Activated CD8-positive, alpha-beta T cell treated with anti-CD3 and anti-CD28 coated beads, Interleukin-2, amount 10 ng/mL, durations not matched to agents 7 days and 5 days (primary cell): Measurements from ENCODE around the gene NHSL1. TPM values are rescaled to one million over a fixed set of nuclear protein-coding genes. Genes with fewer than 3 reads are reported as not detected.

Source experiments
- ATAC-seq: fragments of 150-1000 bp; cut with Tn5 transposase; one replicate; pipeline ENCODE4 v1.10.0; 2021; ENCODE audit warnings: moderate library complexity
- CTCF ChIA-PET: fragments of 350-600 bp; sonication (Branson Sonifier 250); formaldehyde crosslinking; loops from one replicate; lab custom pipeline; 2021; ENCODE audit warnings: antibody characterized with exemption; lab: Charles Lee
- POLR2A ChIA-PET: fragments of 350-600 bp; sonication (Branson Sonifier 250); formaldehyde crosslinking; loops from one replicate; lab custom pipeline; 2021; ENCODE audit warnings: antibody characterized with exemption; lab: Charles Lee
- DNase-seq: peaks from one replicate; pipeline ENCODE4 v3.0.0-alpha.2; 2020
- H3K27ac Mint-ChIP-seq: one replicate; pipeline ENCODE4 v1.8.0; 2021; ENCODE audit warnings: mild to moderate bottlenecking, mixed read lengths
- H3K27me3 Mint-ChIP-seq: one replicate; pipeline ENCODE4 v1.8.0; 2021; ENCODE audit warnings: low read depth, mixed read lengths
- H3K36me3 Mint-ChIP-seq: one replicate; pipeline ENCODE4 v1.8.0; 2021; ENCODE audit warnings: low read depth, mixed read lengths
- H3K4me1 Mint-ChIP-seq: one replicate; pipeline ENCODE4 v1.8.0; 2021; ENCODE audit warnings: low read depth, mixed read lengths
- H3K4me3 Mint-ChIP-seq: one replicate; pipeline ENCODE4 v1.8.0; 2021; ENCODE audit warnings: mild to moderate bottlenecking, mixed read lengths
- H3K9me3 Mint-ChIP-seq: one replicate; pipeline ENCODE4 v1.8.0; 2022; ENCODE audit warnings: mixed read lengths; ENCODE audit not compliant: insufficient read depth
- total RNA-seq, 2 experiments: library from RNA; stranded (reverse); gene quantifications; one replicate each; pipeline ENCODE4 v1.2.3, GENCODE V29; 2021

NHSL1 gene
- total RNA-seq, 2 experiments from 2014 or later: 0.13 to 0.34 TPM

DNA sequence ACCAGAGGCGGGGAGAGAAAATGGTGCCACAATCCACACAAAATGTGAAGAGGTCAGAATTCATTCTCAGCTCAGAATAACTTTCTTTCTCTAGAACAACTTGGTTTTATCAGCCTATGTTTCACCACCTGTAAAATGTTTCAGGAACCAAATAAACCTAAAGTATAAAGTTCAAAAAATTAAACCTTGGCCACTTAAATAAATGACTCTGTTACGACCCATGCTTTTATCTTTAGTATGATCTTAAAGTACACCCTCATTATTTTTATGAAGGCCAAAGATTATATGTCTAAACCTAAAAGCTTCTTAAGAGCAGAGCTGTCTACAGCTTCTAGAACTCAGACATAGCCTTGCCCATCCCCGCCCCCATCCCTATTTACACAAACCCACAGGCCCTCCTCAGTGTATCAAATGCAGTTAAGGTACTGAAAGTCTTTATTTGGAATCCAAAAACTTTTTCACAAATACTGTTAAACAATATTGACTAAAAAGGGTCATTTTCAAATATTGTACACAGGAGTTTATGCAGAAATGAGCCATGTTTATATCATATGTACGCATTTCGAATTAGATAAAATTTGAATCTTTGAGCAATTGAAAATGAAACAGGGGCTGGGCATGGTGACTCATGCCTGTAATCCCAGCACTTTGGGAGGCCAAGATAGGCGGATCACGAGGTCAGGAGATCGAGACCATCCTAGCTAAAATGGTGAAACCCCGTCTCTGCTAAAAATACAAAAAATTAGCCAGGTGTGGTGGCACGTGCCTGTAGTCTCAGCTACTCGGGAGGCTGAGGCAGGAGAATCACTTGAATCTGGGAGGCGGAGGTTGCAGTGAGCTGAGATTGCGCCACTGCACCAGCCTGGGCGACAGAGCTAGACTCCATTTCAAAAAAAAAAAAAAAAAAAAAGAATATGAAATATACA, 5.7 kb upstream of the NHSL1 start:
- peaks cover 7% of the 10 kb centered on the region for H3K4me1 Mint-ChIP-seq
- H3K9me3 Mint-ChIP-seq: no peaks in the 10 kb centered on the region
- ATAC-seq: no peak
- ChIA-PET CTCF (interaction anchor here (1.3 kb wide), 1 partner anchor 102 kb away, joined by 4 read pairs; no protein-coding TSS in a partner anchor), POLR2A (no interaction called here)
- peaks cover 25% of the 10 kb centered on the region for H3K27me3 Mint-ChIP-seq
- H3K4me3 Mint-ChIP-seq: no peak overlapping the region
- no peaks in the 10 kb centered on the region for H3K36me3 Mint-ChIP-seq
- H3K27ac Mint-ChIP-seq: no peak overlapping the region
- DNase-seq: no peak

DNA sequence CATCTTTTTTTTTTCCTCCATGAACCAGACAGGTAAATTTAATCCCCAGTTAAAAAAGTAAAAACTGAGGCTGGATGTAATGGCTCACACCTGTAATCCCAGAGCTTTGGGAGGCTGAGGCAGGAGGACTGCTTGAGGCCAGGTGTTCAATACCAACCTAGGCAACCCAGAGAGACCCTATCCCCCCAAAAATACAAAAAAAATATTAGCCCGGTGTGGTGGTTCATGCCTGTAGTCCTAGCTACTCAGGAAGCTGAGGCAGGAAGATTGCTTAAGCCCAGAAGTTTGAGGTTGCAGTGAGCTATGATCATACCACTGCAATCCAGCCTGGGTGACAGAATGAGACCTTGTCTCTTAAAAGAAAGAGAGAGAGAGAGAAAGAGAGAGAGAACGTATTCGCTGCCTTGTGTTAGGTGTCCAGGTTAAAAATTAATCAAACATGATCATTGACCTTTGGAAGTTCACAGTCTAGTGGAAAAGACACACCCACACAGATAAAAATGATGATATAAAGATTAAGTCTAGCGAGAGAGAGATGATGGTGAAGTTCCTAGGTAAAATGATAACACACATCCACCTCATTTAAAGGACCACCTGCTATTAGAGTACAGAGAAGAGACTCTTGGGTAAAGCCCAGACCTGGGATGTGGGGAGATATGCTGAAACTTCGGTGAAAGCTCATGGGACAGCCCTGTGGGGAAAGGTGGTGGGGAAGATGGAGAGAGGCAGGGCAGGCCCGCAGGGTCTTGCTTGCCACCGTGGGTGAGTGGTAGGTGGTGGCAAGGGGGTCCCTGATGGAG, 4.8 kb upstream of the NHSL1 start:
- POLR2A ChIA-PET: no interaction called here
- Mint-ChIP-seq H3K36me3 (no peaks in the 10 kb centered on the region), H3K4me3 (no peak overlapping the region), H3K27ac (no peak overlapping the region), H3K9me3 (no peaks in the 10 kb centered on the region), H3K4me1 (peaks cover 6% of the 10 kb centered on the region), H3K27me3 (peaks cover 29% of the 10 kb centered on the region)
- CTCF ChIA-PET: no interaction called here
- ATAC-seq (no peak), DNase-seq (no peak)

DNA sequence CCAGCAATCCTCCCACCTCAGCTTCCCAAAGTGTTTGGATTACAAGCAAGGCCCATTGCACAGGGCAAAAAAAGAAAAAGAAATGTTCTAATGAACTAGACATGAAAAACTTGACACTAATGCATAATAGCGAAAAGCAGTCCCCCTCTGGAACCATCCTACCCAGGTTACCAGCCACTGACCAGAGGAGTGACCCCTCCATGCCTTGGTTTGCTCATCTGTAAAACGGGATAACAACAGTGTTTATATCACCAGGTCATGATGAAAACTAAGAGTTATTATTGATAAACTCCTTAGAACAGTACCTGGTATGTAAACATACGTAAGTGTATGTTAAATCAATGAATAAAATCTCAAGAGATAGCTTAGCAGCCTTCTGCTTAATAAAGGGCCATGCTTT, 3.3 kb upstream of the NHSL1 start:
- peaks cover 8% of the 10 kb centered on the region for H3K4me1 Mint-ChIP-seq
- CTCF ChIA-PET: no interaction called here
- POLR2A ChIA-PET: no interaction called here

DNA sequence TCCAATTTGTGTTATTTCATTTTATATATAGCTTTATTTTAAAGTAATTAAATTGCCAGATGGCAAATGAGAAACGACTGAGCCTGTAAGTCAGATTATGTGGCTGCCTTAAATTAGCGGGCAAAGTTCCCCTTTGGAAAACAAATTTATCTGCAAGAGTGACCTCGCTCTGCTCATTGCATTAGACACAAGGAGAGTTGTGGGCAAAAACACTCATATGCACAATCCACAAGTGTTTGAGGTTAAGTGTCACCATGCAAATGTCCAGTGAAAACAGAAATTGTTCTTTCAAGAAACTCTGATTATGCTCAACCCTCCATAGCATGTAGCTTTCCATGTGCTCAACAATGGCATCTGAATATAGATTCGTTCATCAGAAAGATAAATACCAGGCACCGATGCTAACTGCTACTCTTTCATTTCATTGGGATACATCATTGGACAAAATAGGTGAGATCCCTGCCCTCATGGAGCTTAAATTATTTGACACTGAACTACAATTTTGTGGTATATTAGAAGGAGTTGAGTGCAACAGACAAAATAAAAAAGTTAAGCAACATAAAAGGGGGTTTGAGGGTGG, 1.7 kb upstream of the NHSL1 start:
- no peaks in the 10 kb centered on the region for H3K36me3 Mint-ChIP-seq

More for the DNA sequence above, 3.3 kb upstream of the NHSL1 start:
- H3K4me3 Mint-ChIP-seq: no peak overlapping the region
- no peaks in the 10 kb centered on the region for H3K36me3 Mint-ChIP-seq
- H3K27ac Mint-ChIP-seq: no peak overlapping the region
- H3K9me3 Mint-ChIP-seq: no peaks in the 10 kb centered on the region
- H3K27me3 Mint-ChIP-seq: peaks cover 35% of the 10 kb centered on the region
- no peak for DNase-seq
- no peak for ATAC-seq

DNA sequence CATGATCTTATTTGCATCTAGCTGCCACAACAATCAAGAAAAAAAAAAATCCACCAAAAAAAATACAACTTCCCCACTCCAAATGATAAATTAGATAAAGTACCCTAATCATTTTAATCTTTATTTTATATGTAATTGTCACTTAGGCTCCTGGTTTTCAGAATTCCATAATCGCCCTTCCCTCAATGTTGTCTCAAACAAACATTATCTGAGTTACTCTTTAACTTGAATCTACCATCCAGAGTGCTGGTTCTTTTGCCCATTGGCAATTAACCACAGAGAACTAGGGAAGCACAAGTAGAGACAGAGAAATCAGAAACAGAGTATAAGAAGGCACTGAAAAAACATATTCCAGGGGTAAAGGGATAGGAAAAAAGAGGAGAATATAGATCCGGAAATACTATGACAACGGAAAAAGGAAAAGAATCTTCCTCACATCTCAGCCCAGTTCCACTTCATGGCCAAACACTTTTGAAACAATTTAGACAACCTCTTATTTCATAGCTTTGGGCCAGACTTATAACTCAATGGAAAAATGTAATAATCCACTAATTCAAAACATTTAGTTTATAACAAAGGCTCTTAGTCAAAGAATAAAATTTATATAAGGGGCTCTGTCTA, 861 bp upstream of the NHSL1 start:
- Mint-ChIP-seq H3K27ac (no peak overlapping the region), H3K27me3 (peaks cover 31% of the 10 kb centered on the region)
- POLR2A ChIA-PET: no interaction called here

More for the DNA sequence above, 1.7 kb upstream of the NHSL1 start:
- ChIA-PET CTCF (interaction anchor here (1.1 to 2.0 kb wide), 3 partner anchors 8 to 72 kb away, joined by 3 to 12 read pairs (median 4); no protein-coding TSS in a partner anchor), POLR2A (no interaction called here)
- no peaks in the 10 kb centered on the region for H3K9me3 Mint-ChIP-seq
- ATAC-seq (no peak), DNase-seq (no peak)
- peaks cover 31% of the 10 kb centered on the region for H3K27me3 Mint-ChIP-seq
- H3K4me3 Mint-ChIP-seq: no peak overlapping the region
- H3K27ac Mint-ChIP-seq: no peak overlapping the region
- H3K4me1 Mint-ChIP-seq: peaks cover 8% of the 10 kb centered on the region

DNA sequence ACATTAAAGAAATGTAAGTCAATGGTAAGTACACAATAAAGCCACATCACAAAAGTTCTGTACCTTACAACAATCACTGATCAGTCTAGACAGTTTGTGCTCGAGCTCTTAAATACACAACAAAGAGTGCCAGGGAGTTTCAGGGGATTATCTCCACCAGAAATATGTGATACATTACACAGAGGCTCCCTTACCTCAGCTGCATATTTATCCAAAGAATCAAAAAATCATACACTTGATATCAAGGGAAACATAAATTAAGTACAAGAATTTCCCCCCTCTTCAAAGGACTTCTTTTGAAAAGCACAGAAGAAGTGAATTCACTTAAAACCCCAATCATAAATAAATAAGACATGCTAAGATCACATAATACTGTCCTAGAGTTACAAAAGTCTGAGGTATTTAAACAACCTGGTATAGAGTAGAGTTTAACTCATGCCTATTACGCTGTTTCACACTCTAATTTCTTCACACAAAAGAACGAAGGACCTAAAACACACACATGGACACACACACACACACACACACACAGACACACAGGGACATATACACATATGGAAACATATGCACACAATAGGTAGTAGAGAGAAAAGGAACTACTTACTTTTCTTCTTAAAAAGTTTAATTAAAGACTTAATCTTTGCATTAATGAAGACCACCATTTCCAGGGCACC, 528 bp downstream of the NHSL1 start:
- Mint-ChIP-seq H3K9me3 (no peaks in the 10 kb centered on the region), H3K27ac (no peak overlapping the region), H3K4me1 (peaks cover 2% of the 10 kb centered on the region), H3K36me3 (no peaks in the 10 kb centered on the region), H3K4me3 (no peak overlapping the region), H3K27me3 (peaks cover 29% of the 10 kb centered on the region)
- ChIA-PET POLR2A (no interaction called here), CTCF (interaction anchor here (1.6 to 3.7 kb wide), 2 partner anchors 10 to 20 kb away, joined by 4 to 20 read pairs; no protein-coding TSS in a partner anchor)
- DNase-seq: no peak
- ATAC-seq: no peak

More for the DNA sequence above, 861 bp upstream of the NHSL1 start:
- H3K9me3 Mint-ChIP-seq: no peaks in the 10 kb centered on the region
- peaks cover 8% of the 10 kb centered on the region for H3K4me1 Mint-ChIP-seq
- no peak overlapping the region for H3K4me3 Mint-ChIP-seq
- H3K36me3 Mint-ChIP-seq: no peaks in the 10 kb centered on the region
- CTCF ChIA-PET: interaction anchor here (1.0 to 2.0 kb wide), 4 partner anchors 9 to 71 kb away, joined by 3 to 12 read pairs (median 4); no protein-coding TSS in a partner anchor
- DNase-seq (no peak), ATAC-seq (no peak)

DNA sequence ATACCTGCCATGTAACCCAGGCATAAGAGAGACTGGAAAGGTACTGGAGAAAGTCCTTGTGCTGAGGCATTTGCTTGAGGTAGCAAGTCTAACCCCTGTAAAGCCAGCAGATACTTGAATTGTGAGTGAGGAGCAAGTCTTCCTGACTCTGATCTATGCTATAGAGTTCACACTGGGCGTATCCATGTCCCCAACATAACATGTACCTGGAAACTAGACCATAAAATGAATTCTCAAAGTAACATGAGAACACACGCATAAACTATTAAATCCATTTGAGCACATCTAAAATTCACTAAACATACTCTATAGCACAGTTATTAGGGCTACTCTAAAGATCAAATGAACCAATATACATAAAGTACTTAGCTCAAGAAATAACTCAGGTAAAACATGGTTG, 2.0 kb downstream of the NHSL1 start:
- peaks cover 35% of the 10 kb centered on the region for H3K27me3 Mint-ChIP-seq
- H3K36me3 Mint-ChIP-seq: no peaks in the 10 kb centered on the region
- DNase-seq (no peak), ATAC-seq (no peak)
- H3K9me3 Mint-ChIP-seq: no peaks in the 10 kb centered on the region
- no peak overlapping the region for H3K27ac Mint-ChIP-seq
- H3K4me3 Mint-ChIP-seq: no peak overlapping the region
- peaks cover 2% of the 10 kb centered on the region for H3K4me1 Mint-ChIP-seq
- CTCF ChIA-PET: interaction anchor here (1.6 to 3.7 kb wide), 2 partner anchors 12 to 21 kb away, joined by 4 to 20 read pairs; no protein-coding TSS in a partner anchor
- POLR2A ChIA-PET: no interaction called here

DNA sequence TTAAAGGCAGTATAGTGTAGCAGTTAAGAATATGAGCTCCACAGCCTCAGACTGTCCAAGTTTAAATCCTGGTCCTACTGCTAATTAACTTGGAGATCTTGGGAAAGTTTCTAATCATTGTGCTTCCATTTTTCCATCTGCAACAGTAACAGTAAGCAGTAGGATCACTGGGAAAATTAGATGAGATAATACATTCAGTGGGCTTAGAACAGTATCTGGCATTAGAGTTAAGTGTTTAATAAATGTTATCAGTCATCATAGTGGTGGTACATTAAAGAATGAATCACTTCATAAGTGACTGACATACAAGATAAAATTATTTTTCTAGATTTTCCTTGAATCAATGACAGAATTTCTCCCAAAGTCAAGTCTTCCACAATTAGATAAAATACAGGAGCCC, 5.0 kb downstream of the NHSL1 start:
- no peak for ATAC-seq
- no peak overlapping the region for H3K27ac Mint-ChIP-seq
- peaks cover 2% of the 10 kb centered on the region for H3K4me1 Mint-ChIP-seq
- H3K4me3 Mint-ChIP-seq: no peak overlapping the region
- CTCF ChIA-PET: interaction anchor here (1.3 kb wide), 1 partner anchor 15 kb away, joined by 4 read pairs; no protein-coding TSS in a partner anchor
- POLR2A ChIA-PET: no interaction called here
- H3K27me3 Mint-ChIP-seq: peaks cover 33% of the 10 kb centered on the region
- H3K9me3 Mint-ChIP-seq: no peaks in the 10 kb centered on the region
- H3K36me3 Mint-ChIP-seq: no peaks in the 10 kb centered on the region
- DNase-seq: no peak

DNA sequence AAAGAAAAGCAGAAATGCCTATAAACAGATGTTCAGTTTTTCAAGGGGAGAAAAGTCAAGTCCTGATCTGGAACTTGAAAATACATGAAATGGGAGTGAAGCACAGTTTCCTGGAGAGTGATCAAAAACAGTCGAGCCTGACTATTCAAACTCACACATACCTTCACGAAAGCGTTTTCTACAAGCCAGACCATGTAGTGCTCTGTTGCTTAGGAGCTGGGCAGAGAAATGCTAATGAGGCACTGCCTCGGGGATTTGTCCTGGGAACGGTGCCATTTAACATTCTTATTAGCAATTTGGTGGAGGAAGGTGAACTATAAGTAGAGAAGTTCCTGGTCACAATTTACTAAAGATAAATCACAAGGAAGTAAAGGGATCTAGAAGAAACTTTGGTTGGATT, 5.9 kb downstream of the NHSL1 start:
- ChIA-PET CTCF (interaction anchor here (0.6 to 1.3 kb wide), 2 partner anchors 16 to 382 kb away, joined by 3 to 4 read pairs; no protein-coding TSS in a partner anchor), POLR2A (no interaction called here)
- no peak for DNase-seq
- no peaks in the 10 kb centered on the region for H3K9me3 Mint-ChIP-seq
- no peak overlapping the region for H3K4me3 Mint-ChIP-seq
- no peaks in the 10 kb centered on the region for H3K36me3 Mint-ChIP-seq
- H3K4me1 Mint-ChIP-seq: no peaks in the 10 kb centered on the region
- peaks cover 32% of the 10 kb centered on the region for H3K27me3 Mint-ChIP-seq
- no peak for ATAC-seq
- H3K27ac Mint-ChIP-seq: no peak overlapping the region

DNA sequence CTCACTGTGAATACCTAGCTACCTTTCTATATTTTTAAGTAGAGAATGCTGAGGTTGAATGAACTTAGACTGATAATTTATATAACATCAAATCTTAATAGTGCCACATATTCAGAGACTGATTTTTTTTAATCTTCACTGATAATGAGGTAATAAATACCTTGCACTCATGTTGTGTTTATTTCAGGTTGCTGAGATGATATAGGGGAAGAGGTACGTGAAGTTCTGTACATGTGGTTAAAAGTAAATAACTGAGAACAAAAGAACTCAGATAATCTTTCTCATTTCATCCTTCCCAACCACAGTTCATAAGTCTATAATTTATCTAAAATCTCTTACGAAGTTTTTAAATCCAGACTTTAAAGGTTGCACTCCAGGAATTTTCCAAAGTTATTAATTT, 6.4 kb downstream of the NHSL1 start:
- Mint-ChIP-seq H3K36me3 (no peaks in the 10 kb centered on the region), H3K27me3 (peaks cover 28% of the 10 kb centered on the region), H3K27ac (no peak overlapping the region), H3K4me1 (no peaks in the 10 kb centered on the region), H3K9me3 (no peaks in the 10 kb centered on the region), H3K4me3 (no peak overlapping the region)
- ATAC-seq (no peak), DNase-seq (no peak)
- ChIA-PET POLR2A (no interaction called here), CTCF (no interaction called here)
